HL-60 (cell line): ENCODE results near the gene DNAH8.

ENCODE experiments used
- GABPA ChIP-seq: IDR thresholded peaks from 2 replicates; pipeline ENCODE4 v1.6.1; 2012; ENCODE audit warnings: low read depth
- POLR2AphosphoS5 ChIP-seq: IDR thresholded peaks from 2 replicates; pipeline ENCODE4 v1.6.1; 2012; ENCODE audit warnings: low read depth

DNA sequence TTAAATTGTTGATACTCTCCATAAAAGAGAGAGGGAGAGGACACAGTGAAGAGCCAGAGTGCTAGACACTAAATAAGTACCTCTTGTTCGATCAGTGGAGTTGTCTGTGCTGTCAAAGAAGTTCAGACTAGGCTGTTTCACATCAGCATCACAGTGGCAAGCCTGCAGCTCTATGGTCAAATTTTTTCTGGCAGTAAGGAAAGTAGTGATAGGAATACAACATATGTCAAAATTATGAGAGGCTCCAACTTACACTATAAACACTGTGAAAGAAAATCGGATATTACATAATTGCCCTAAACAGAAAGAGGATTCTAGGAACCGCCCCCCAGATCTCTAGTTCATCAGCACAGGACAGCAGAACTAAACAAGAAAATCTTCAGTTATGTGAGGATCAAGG is 23.1 kb downstream of the DNAH8 start:
- TF ChIP-seq POLR2AphosphoS5 (no peak), GABPA (no peak)
